H1 (cell line): ENCODE measurements around the gene HTR4. TPM values are rescaled to one million over a fixed set of nuclear protein-coding genes. Genes with fewer than 3 reads are reported as not detected.

Experiments
- CTCF ChIA-PET: fragments of 300-600 bp; sonication (Branson Sonifier 250); formaldehyde crosslinking; loops from one replicate; lab custom pipeline; 2021; ENCODE audit not compliant: partially characterized antibody; lab: Charles Lee
- POLR2A ChIA-PET: fragments of 300-600 bp; sonication (Branson Sonifier 250); formaldehyde crosslinking; loops from one replicate; lab custom pipeline; 2021; ENCODE audit warnings: inconsistent platforms; ENCODE audit not compliant: partially characterized antibody; lab: Charles Lee
- DNase-seq, 2 experiments: peaks; one replicate each; pipeline versions ENCODE4 v3.0.0 to v3.0.0-alpha.2; 2010 to 2022; ENCODE audit warnings: low spot score in 2 of 2, low read depth in 1 of 2, mixed read lengths in 1 of 2
- FAIRE-seq: peaks from 2 replicates; lab custom pipeline; 2011; peaks lifted over from hg19 to GRCh38; lab: Jason Lieb, UNC
- H2AFZ ChIP-seq: 2 replicates; pipeline ENCODE4 v1.8.1; 2012; ENCODE audit warnings: low read length, inconsistent platforms
- H2AK5ac ChIP-seq: 2 replicates; pipeline ENCODE4 v1.6.1; 2013; ENCODE audit warnings: low read depth, low read length
- H2BK120ac ChIP-seq: replicated peaks from 2 replicates; pipeline ENCODE3; 2013; ENCODE audit warnings: low read depth, low read length, inconsistent platforms
- H2BK12ac ChIP-seq: 2 replicates; pipeline ENCODE4 v1.6.1; 2013; ENCODE audit warnings: low read depth, low read length
- H2BK15ac ChIP-seq: 2 replicates; pipeline ENCODE4 v1.6.1; 2013; ENCODE audit warnings: low read length
- H2BK20ac ChIP-seq: 2 replicates; pipeline ENCODE4 v1.6.1; 2013; ENCODE audit warnings: low read length
- H2BK5ac ChIP-seq: 2 replicates; pipeline ENCODE4 v1.6.1; 2013; ENCODE audit warnings: low read depth, low read length
- H3K14ac ChIP-seq: 2 replicates; pipeline ENCODE4 v1.6.1; 2013; ENCODE audit warnings: inconsistent platforms; ENCODE audit not compliant: insufficient read length
- H3K18ac ChIP-seq: 2 replicates; pipeline ENCODE4 v1.6.1; 2013; ENCODE audit warnings: low read length; ENCODE audit errors: extremely low read depth
- H3K23ac ChIP-seq: 2 replicates; pipeline ENCODE4 v1.6.1; 2013; ENCODE audit warnings: inconsistent platforms; ENCODE audit not compliant: insufficient read length
- H3K23me2 ChIP-seq: 2 replicates; pipeline ENCODE4 v1.6.1; 2013; ENCODE audit warnings: low read depth, low read length
- H3K27ac ChIP-seq: 2 replicates; pipeline ENCODE4 v1.6.1; 2011; ENCODE audit warnings: low read depth, low read length, inconsistent platforms
- H3K27me3 ChIP-seq, 4 experiments: replicated peaks in 1 of 4; 1 replicate in 1 of 4; 2 replicates in 3 of 4; pipeline versions ENCODE4 v1.6.1 to v1.8.1; 2011 to 2013; ENCODE audit warnings: low read length in 3 of 4, mild to moderate bottlenecking in 3 of 4, inconsistent platforms in 2 of 4, mixed read lengths in 2 of 4, moderate library complexity in 1 of 4; ENCODE audit not compliant: control insufficient read depth in 3 of 4, insufficient read depth in 3 of 4; ENCODE audit errors: extremely low read depth in 1 of 4
- H3K36me3 ChIP-seq, 4 experiments: 2 replicates each; pipeline versions ENCODE4 v1.6.1 to v1.8.1; 2011 to 2013; ENCODE audit warnings: mild to moderate bottlenecking in 4 of 4, low read length in 3 of 4, moderate library complexity in 2 of 4, control low read depth in 1 of 4, inconsistent platforms in 1 of 4; ENCODE audit not compliant: insufficient read depth in 4 of 4, control insufficient read depth in 2 of 4
- H3K4ac ChIP-seq: replicated peaks from 2 replicates; pipeline ENCODE3; 2013; ENCODE audit warnings: low read length, low read depth, mixed read lengths, inconsistent platforms; ENCODE audit not compliant: insufficient read length
- H3K4me1 ChIP-seq, 4 experiments: replicated peaks in 1 of 4; 1 replicate in 1 of 4; 2 replicates in 3 of 4; pipeline versions ENCODE4 v1.6.1 to v1.8.1; 2011 to 2013; ENCODE audit warnings: low read length in 3 of 4, inconsistent platforms in 2 of 4, mixed read lengths in 1 of 4; ENCODE audit not compliant: insufficient read depth in 4 of 4, control insufficient read depth in 3 of 4
- H3K4me2 ChIP-seq, 2 experiments: 2 replicates each; pipeline versions ENCODE4 v1.6.1 to v1.8.1; 2011 to 2013; ENCODE audit warnings: low read depth in 2 of 2, low read length in 2 of 2, control low read depth in 1 of 2, inconsistent platforms in 1 of 2, mild to moderate bottlenecking in 1 of 2; ENCODE audit not compliant: insufficient read depth in 1 of 2
- H3K4me3 ChIP-seq, 4 experiments: fragments of 200-600, 300-600 bp in 1 of 4; sonication (generic), shearing (Covaris generic), sonication (Bioruptor Twin) in 1 of 4; 2 replicates each; pipeline versions ENCODE4 v1.5.1 to v1.8.1; 2011 to 2016; ENCODE audit warnings: low read length in 4 of 4, low read depth in 3 of 4, control low read depth in 2 of 4, inconsistent platforms in 2 of 4, mild to moderate bottlenecking in 2 of 4, mixed read lengths in 1 of 4, moderate library complexity in 1 of 4; ENCODE audit not compliant: insufficient read depth in 2 of 4; ENCODE audit errors: extremely low read depth in 1 of 4
- H3K56ac ChIP-seq: replicated peaks from 2 replicates; pipeline ENCODE3; 2013; ENCODE audit warnings: low read depth, mild to moderate bottlenecking, mixed read lengths, low read length, inconsistent platforms; ENCODE audit not compliant: insufficient read length
- H3K79me1 ChIP-seq: 2 replicates; pipeline ENCODE4 v1.6.1; 2013; ENCODE audit warnings: low read depth, low read length, control low read depth
- H3K79me2 ChIP-seq, 2 experiments: 2 replicates each; pipeline versions ENCODE4 v1.6.1 to v1.8.1; 2012 to 2013; ENCODE audit warnings: low read length in 2 of 2, mild to moderate bottlenecking in 2 of 2, inconsistent platforms in 1 of 2; ENCODE audit not compliant: insufficient read depth in 2 of 2, control insufficient read depth in 1 of 2
- H3K9ac ChIP-seq, 4 experiments: replicated peaks in 1 of 4; 1 replicate in 1 of 4; 2 replicates in 3 of 4; pipeline versions ENCODE4 v1.6.1 to v1.8.1; 2011 to 2013; ENCODE audit warnings: low read depth in 3 of 4, low read length in 3 of 4, control low read depth in 2 of 4, mild to moderate bottlenecking in 2 of 4, moderate library complexity in 2 of 4, inconsistent platforms in 1 of 4; ENCODE audit errors: extremely low read depth in 1 of 4
- H3K9me3 ChIP-seq, 2 experiments: 2 replicates each; pipeline versions ENCODE4 v1.6.1 to v1.8.1; 2012 to 2013; ENCODE audit warnings: mild to moderate bottlenecking in 2 of 2, moderate library complexity in 2 of 2, control low read depth in 1 of 2, inconsistent platforms in 1 of 2, low read depth in 1 of 2, low read length in 1 of 2, mixed read lengths in 1 of 2; ENCODE audit not compliant: insufficient read depth in 2 of 2
- H4K20me1 ChIP-seq, 2 experiments: replicated peaks in 1 of 2; 2 replicates each; pipeline versions ENCODE3 to v1.8.1; 2011 to 2013; ENCODE audit warnings: inconsistent platforms in 2 of 2, low read length in 2 of 2, mild to moderate bottlenecking in 1 of 2; ENCODE audit not compliant: insufficient read depth in 2 of 2, control insufficient read depth in 1 of 2
- H4K5ac ChIP-seq: 2 replicates; pipeline ENCODE4 v1.6.1; 2013; ENCODE audit warnings: low read length, low read depth, mixed read lengths, inconsistent platforms; ENCODE audit not compliant: insufficient read length
- H4K8ac ChIP-seq: 2 replicates; pipeline ENCODE4 v1.8.0; 2013; ENCODE audit warnings: mild to moderate bottlenecking, moderate library complexity, low read length, inconsistent platforms; ENCODE audit not compliant: insufficient read depth; ENCODE audit errors: extremely low read depth
- H4K91ac ChIP-seq: replicated peaks from 2 replicates; pipeline ENCODE3; 2013; ENCODE audit warnings: low read length, mixed read lengths, inconsistent platforms; ENCODE audit not compliant: insufficient read length
- NANOG ChIP-seq: IDR thresholded peaks from 2 replicates; pipeline ENCODE4 v1.6.1; 2011; ENCODE audit warnings: low read length, low read depth, mild to moderate bottlenecking, inconsistent platforms; ENCODE audit not compliant: insufficient read depth, poor library complexity, severe bottlenecking
- NRF1 ChIP-seq: IDR thresholded peaks from 2 replicates; pipeline ENCODE4 v1.6.1; 2011; ENCODE audit warnings: mild to moderate bottlenecking, low read depth, low read length, improper control_type of control experiment
- WGBS, 2 experiments: shearing (Covaris generic) in 1 of 2; methylation state at CpG; one replicate each; pipeline versions ENCODE4 v1.1.6 to v1.1.7; 2013 to 2015; ENCODE audit warnings: low lambda C conversion rate in 2 of 2, mixed read lengths in 2 of 2, inconsistent platforms in 1 of 2, low coverage in 1 of 2, missing lambda C conversion rate in 1 of 2; ENCODE audit not compliant: insufficient replicate concordance in 2 of 2, insufficient coverage in 1 of 2, insufficient read length in 1 of 2; ENCODE audit errors: extremely low coverage in 1 of 2, missing lambda C conversion rate in 1 of 2; 5-methylcytosine and 5-hydroxymethylcytosine counted together
- polyA plus RNA-seq, 7 experiments: library from polyadenylated mRNA; depleted of rRNA in 3 of 7; stranded (reverse) in 5 of 7; unstranded in 2 of 7; fragments of >200 nt in 5 of 7; fragments of 200-250 nt in 2 of 7; gene quantifications; 1 replicate in 5 of 7; 2 replicates in 1 of 7; 4 replicates in 1 of 7; pipeline versions ENCODE4 v1.2.1 to v1.2.3, GENCODE V29; 2011 to 2013; ENCODE audit warnings: missing spikeins in 2 of 7, mixed read lengths in 2 of 7
- total RNA-seq: library from RNA; stranded (reverse); fragmentation: NEBNext Ultra II Directional; extraction: Animal tissue kit (Norgen Biotek cat#: 25700); gene quantifications from 2 replicates; pipeline ENCODE4 v1.2.1, GENCODE V29; 2021

Gene HTR4
- total and polyA plus RNA-seq, 2 of the 8 experiments (the other 6 are each of a cell fraction or from before 2014, with no cell fraction given) = not detected

DNA sequence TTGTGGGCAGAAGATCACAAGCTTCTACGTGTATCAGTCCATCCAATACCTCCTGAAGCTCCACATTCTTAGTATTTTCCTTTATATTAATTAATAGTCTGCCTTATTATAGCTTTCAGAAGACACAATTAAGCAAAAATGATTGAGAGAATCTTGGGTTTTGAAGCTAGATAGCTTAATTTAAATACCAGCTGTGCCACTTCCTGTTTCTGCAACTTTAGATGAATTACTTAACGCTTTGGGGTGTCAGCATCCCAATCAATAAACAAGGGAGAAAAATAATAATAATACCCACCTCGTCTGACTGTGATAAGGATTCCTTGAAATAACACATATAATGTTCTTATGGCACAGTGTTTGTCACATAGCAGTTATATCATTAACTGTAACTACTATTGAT is 44.7 kb upstream of the HTR4 start:
- no peak overlapping the region for H2BK5ac ChIP-seq
- no peak overlapping the region for H3K18ac ChIP-seq
- no peak overlapping the region for H2BK15ac ChIP-seq
- CTCF ChIA-PET = interaction anchor here (1.0 to 3.7 kb wide), 4 partner anchors 11 to 32 kb away, joined by 3 to 20 read pairs (median 5); no protein-coding TSS in a partner anchor
- H2BK120ac ChIP-seq = no peak overlapping the region
- H3K9me3 ChIP-seq = no peaks in the 10 kb centered on the region
- H2AK5ac ChIP-seq = no peak overlapping the region
- H4K5ac ChIP-seq = no peak overlapping the region
- no peak overlapping the region for H3K4ac ChIP-seq
- no peak overlapping the region for H3K23ac ChIP-seq
- H3K14ac ChIP-seq = no peak overlapping the region
- no peaks in the 10 kb centered on the region for H4K20me1 ChIP-seq
- FAIRE-seq = no peak
- no peak overlapping the region for H4K8ac ChIP-seq
- no peak for DNase-seq
- H3K27ac ChIP-seq = no peak overlapping the region
- H4K91ac ChIP-seq = no peak overlapping the region
- no peak overlapping the region for H2BK20ac ChIP-seq
- H2AFZ ChIP-seq = no peak overlapping the region
- H3K4me1 ChIP-seq = no peaks in the 10 kb centered on the region
- H3K4me3 ChIP-seq = no peak overlapping the region
- H3K36me3 ChIP-seq = no peaks in the 10 kb centered on the region
- H3K9ac ChIP-seq = no peak overlapping the region
- no peaks in the 10 kb centered on the region for H3K79me1 ChIP-seq
- WGBS, 2 experiments = 89% methylated on average over 3 of the region's 3 CpGs; no CpG with 5 or more reads in 1 of the 2 experiments
- H2BK12ac ChIP-seq = no peak overlapping the region
- no peaks in the 10 kb centered on the region for H3K27me3 ChIP-seq
- no peaks in the 10 kb centered on the region for H3K23me2 ChIP-seq
- POLR2A ChIA-PET = no interaction called here
- no peak overlapping the region for H3K4me2 ChIP-seq
- TF ChIP-seq NRF1 (no peak), NANOG (no peak)
- H3K56ac ChIP-seq = no peak overlapping the region
- H3K79me2 ChIP-seq = no peaks in the 10 kb centered on the region
